ENCODE results near the gene PRMT3.
"Not testable (repeated sequence)": the region's sequence is repeated elsewhere in the genome, so short reads cannot be mapped to it uniquely, and the experiment has no call there.

Gene PRMT3

GRCh38 chr11:20522536-20522935 is 135.0 kb downstream of the PRMT3 start:
- no peak for DNase-seq

- DNase-seq: no peak
These were observed 142.2 kb downstream of the PRMT3 start for GRCh38 chr11:20529757-20530156.

GRCh38 chr11:20530942-20531703 is 143.6 kb downstream of the PRMT3 start:
- no peak for DNase-seq

GRCh38 chr11:20535271-20535881 is 147.9 kb downstream of the PRMT3 start:
- DNase-seq: no peak

- no peak for DNase-seq
These were observed 148.8 kb downstream of the PRMT3 start for GRCh38 chr11:20536365-20536764.

GRCh38 chr11:20536784-20537183 is 149.3 kb downstream of the PRMT3 start:
- no peak for DNase-seq

GRCh38 chr11:20541503-20541902 is 154.0 kb downstream of the PRMT3 start:
- no peak for DNase-seq

- DNase-seq: no peak
These were observed 157.2 kb downstream of the PRMT3 start for GRCh38 chr11:20544603-20545237.

GRCh38 chr11:20547411-20547810 is 159.9 kb downstream of the PRMT3 start:
- no peak for DNase-seq

GRCh38 chr11:20551096-20551495 is 163.6 kb downstream of the PRMT3 start:
- DNase-seq: no peak

- no peak for DNase-seq
These were observed 168.3 kb downstream of the PRMT3 start for GRCh38 chr11:20555783-20556182.

- DNase-seq: not testable (repeated sequence)
These were observed 168.9 kb downstream of the PRMT3 start for GRCh38 chr11:20556396-20556795.

GRCh38 chr11:20558741-20559140 is 171.2 kb downstream of the PRMT3 start:
- DNase-seq: no peak

Measured in activated CD8-positive, alpha-beta memory T cell treated with anti-CD3 and anti-CD28 coated beads, Interleukin-2, amount 50 U/mL, for 4 hours (primary cell).